Panc1 (cell line): Measurements from ENCODE around the gene KERA. TPM values are rescaled to one million over a fixed set of nuclear protein-coding genes. Genes with fewer than 3 reads are reported as not detected.

Experiments
- ATAC-seq: fragments of 200-7000 bp; cut with Tn5 transposase; 2 replicates; pipeline ENCODE4 v1.9.1; 2020; ENCODE audit warnings: mild to moderate bottlenecking, moderate library complexity
- BruUV-seq: library from RNA; stranded (reverse); fragments of 400-500 nt; replicated peaks from 2 replicates; lab custom pipeline; 2021; lab: Mats Ljungman, UMichigan
- CTCF ChIA-PET: fragments of 300-600 bp; sonication (Branson Sonifier 250); formaldehyde crosslinking; loops from one replicate; lab custom pipeline; 2022; ENCODE audit warnings: antibody characterized with exemption; lab: Charles Lee
- POLR2A ChIA-PET: fragments of 300-600 bp; sonication (Branson Sonifier 250); formaldehyde crosslinking; loops from one replicate; lab custom pipeline; 2022; ENCODE audit warnings: antibody characterized with exemption; lab: Charles Lee
- DNase-seq: peaks from one replicate; pipeline ENCODE4 v3.0.0-alpha.2; 2010; ENCODE audit warnings: low read depth, low spot score
- H3K27ac ChIP-seq: 2 replicates; pipeline ENCODE4 v1.5.1; 2011; ENCODE audit warnings: mild to moderate bottlenecking, low read length, inconsistent platforms
- H3K27me3 ChIP-seq: fragments of 200-500 bp; sonication (Bioruptor generic); 2 replicates; pipeline ENCODE4 v1.6.0; 2014; ENCODE audit warnings: low read length, inconsistent platforms; ENCODE audit not compliant: control insufficient read depth, insufficient read depth
- H3K36me3 ChIP-seq: fragments of 200-500 bp; sonication (Bioruptor generic); 2 replicates; pipeline ENCODE4 v1.5.1; 2014; ENCODE audit warnings: inconsistent platforms, mild to moderate bottlenecking, low read length, moderate library complexity; ENCODE audit not compliant: control insufficient read depth, insufficient read depth
- H3K4me1 ChIP-seq: 2 replicates; pipeline ENCODE4 v1.5.1; 2011; ENCODE audit warnings: inconsistent platforms, mild to moderate bottlenecking, low read length, moderate library complexity; ENCODE audit not compliant: control insufficient read depth, insufficient read depth
- H3K4me3 ChIP-seq, 2 experiments: 2 replicates each; pipeline ENCODE4 v1.5.1; 2011 to 2012; ENCODE audit warnings: low read depth in 2 of 2, low read length in 2 of 2, mild to moderate bottlenecking in 2 of 2, inconsistent platforms in 1 of 2, moderate library complexity in 1 of 2
- H3K9me3 ChIP-seq: fragments of 200-500 bp; sonication (Bioruptor generic); 2 replicates; pipeline ENCODE4 v1.5.1; 2014; ENCODE audit warnings: low read depth, mild to moderate bottlenecking, inconsistent platforms, low read length, moderate library complexity; ENCODE audit not compliant: control insufficient read depth, insufficient read depth
- POLR2AphosphoS5 ChIP-seq: IDR thresholded peaks from 2 replicates; pipeline ENCODE4 v1.6.1; 2012; ENCODE audit warnings: mild to moderate bottlenecking, low read depth, low read length, moderate library complexity
- SIN3A ChIP-seq: IDR thresholded peaks from 2 replicates; pipeline ENCODE4 v1.6.1; 2012; ENCODE audit warnings: low read depth, mild to moderate bottlenecking, low read length, moderate library complexity, borderline replicate concordance; ENCODE audit not compliant: insufficient read depth
- TCF7L2 ChIP-seq: IDR thresholded peaks from 2 replicates; pipeline ENCODE4 v1.6.1; 2011; ENCODE audit warnings: mild to moderate bottlenecking, low read depth, low read length, inconsistent platforms
- in situ Hi-C: cut with HindIII; loops from 2 replicates; pipeline ENCODE4 v1.10.0; 2016; ENCODE audit warnings: low sequenced_read_pairs, low pct_unique_long_range_greater_than_20kb
- intact Hi-C: fragments of 100-400 bp; cut with micrococcal nuclease; formaldehyde crosslinking; loops from one replicate; pipeline ENCODE4 v1.10.0; 2022; ENCODE audit not compliant: unreplicated experiment
- total RNA-seq: library from RNA; stranded (reverse); gene quantifications from one replicate; pipeline ENCODE4 v1.2.1, GENCODE V29; 2021; ENCODE audit not compliant: unreplicated experiment
- TF ChIP-seq, protein P1 (sequence below), 2 experiments: IDR thresholded peaks; 2 replicates each; pipeline ENCODE4 v1.6.1; 2011 to 2012; ENCODE audit warnings: low read depth in 2 of 2, control low read depth in 1 of 2, low read length in 1 of 2, mild to moderate bottlenecking in 1 of 2, moderate library complexity in 1 of 2; ENCODE audit not compliant: insufficient read depth in 1 of 2
- TF ChIP-seq, protein P2 (sequence below): fragments of 450-650 bp; IDR thresholded peaks from 2 replicates; pipeline ENCODE4 v1.5.1; 2017; ENCODE audit warnings: mild to moderate bottlenecking

Gene KERA
- total RNA-seq, 1 experiment from 2014 or later, result not detected

DNA sequence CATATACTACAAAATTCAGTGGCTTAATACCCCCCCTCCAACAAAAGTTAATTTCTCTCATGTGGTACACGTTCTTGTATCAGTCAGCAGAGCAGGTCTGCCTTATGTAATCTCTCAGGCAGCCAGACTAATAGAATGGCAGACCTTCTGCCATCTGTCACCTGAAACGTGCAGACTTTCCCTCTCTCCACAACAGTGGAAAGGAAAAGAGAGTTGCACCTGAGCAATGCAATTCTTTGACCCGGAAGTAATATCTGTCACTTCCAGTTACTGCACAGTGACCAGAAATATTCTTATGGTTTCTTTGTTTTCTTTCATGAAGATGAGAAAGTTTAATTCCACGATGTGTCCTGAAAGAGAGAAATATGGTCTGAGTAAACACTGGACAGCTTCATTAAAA, 14.4 kb downstream of the KERA start:
- Histone ChIP-seq H3K4me1 (no peaks in the 10 kb centered on the region), H3K27me3 (no peaks in the 10 kb centered on the region), H3K36me3 (no peaks in the 10 kb centered on the region), H3K9me3 (no peaks in the 10 kb centered on the region), H3K27ac (no peak overlapping the region), H3K4me3 (no peak overlapping the region)
- ATAC-seq (no peak), DNase-seq (no peak)
- BruUV-seq, result no TSS peak
- in situ Hi-C loops (no loop called here), intact Hi-C loops (no loop called here)
- no peak for TF ChIP-seq SIN3A
- TF ChIP-seq, protein P1, sequence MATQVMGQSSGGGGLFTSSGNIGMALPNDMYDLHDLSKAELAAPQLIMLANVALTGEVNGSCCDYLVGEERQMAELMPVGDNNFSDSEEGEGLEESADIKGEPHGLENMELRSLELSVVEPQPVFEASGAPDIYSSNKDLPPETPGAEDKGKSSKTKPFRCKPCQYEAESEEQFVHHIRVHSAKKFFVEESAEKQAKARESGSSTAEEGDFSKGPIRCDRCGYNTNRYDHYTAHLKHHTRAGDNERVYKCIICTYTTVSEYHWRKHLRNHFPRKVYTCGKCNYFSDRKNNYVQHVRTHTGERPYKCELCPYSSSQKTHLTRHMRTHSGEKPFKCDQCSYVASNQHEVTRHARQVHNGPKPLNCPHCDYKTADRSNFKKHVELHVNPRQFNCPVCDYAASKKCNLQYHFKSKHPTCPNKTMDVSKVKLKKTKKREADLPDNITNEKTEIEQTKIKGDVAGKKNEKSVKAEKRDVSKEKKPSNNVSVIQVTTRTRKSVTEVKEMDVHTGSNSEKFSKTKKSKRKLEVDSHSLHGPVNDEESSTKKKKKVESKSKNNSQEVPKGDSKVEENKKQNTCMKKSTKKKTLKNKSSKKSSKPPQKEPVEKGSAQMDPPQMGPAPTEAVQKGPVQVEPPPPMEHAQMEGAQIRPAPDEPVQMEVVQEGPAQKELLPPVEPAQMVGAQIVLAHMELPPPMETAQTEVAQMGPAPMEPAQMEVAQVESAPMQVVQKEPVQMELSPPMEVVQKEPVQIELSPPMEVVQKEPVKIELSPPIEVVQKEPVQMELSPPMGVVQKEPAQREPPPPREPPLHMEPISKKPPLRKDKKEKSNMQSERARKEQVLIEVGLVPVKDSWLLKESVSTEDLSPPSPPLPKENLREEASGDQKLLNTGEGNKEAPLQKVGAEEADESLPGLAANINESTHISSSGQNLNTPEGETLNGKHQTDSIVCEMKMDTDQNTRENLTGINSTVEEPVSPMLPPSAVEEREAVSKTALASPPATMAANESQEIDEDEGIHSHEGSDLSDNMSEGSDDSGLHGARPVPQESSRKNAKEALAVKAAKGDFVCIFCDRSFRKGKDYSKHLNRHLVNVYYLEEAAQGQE (IDR thresholded peaks at IDR 0.05; ENCODE audit: insufficient read depth in 1 of 2, low read depth in 2 of 2, low read length in 1 of 2), result no peak
- TF ChIP-seq POLR2AphosphoS5, result no peak
- no peak for TF ChIP-seq TCF7L2
- TF ChIP-seq, protein P2, sequence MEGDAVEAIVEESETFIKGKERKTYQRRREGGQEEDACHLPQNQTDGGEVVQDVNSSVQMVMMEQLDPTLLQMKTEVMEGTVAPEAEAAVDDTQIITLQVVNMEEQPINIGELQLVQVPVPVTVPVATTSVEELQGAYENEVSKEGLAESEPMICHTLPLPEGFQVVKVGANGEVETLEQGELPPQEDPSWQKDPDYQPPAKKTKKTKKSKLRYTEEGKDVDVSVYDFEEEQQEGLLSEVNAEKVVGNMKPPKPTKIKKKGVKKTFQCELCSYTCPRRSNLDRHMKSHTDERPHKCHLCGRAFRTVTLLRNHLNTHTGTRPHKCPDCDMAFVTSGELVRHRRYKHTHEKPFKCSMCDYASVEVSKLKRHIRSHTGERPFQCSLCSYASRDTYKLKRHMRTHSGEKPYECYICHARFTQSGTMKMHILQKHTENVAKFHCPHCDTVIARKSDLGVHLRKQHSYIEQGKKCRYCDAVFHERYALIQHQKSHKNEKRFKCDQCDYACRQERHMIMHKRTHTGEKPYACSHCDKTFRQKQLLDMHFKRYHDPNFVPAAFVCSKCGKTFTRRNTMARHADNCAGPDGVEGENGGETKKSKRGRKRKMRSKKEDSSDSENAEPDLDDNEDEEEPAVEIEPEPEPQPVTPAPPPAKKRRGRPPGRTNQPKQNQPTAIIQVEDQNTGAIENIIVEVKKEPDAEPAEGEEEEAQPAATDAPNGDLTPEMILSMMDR, result no peak
- POLR2A ChIA-PET, result no interaction called here
- CTCF ChIA-PET, result no interaction called here

DNA sequence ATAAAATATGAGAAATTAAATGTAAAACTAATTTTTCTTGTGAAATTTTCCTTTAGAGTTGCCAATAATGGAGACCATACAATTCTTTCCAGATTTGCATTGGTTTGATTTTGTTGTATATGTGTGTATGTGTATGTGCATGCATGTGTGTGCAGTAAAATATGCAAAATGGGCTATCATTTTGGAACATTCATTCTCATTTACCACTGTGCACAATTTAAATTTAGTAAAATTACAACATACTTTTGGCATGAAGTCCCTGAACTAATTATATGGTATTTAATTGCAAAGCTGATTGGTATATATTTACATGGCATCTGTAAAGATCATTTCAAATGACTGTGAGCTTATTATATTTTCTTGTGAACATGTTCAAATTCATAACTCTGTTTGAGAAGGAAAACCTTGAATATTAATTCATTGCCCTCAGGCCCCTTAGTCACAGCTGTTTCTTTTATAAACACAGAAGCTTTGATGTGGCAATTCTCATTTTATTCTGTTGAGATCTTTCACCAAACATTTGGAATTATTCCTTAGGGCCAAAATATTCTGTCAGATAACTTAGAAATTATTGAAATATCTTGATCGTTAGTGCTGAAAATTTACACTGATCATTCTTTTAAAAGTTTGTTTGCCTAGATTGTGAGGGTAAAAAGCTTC, 17.6 kb downstream of the KERA start:
- ChIA-PET CTCF (no interaction called here), POLR2A (no interaction called here)
- no TSS peak for BruUV-seq
- H3K4me3 ChIP-seq, result no peak overlapping the region
- no peak for TF ChIP-seq TCF7L2
- TF ChIP-seq, protein P2, result no peak
- TF ChIP-seq SIN3A, result no peak
- no peak for TF ChIP-seq POLR2AphosphoS5
- intact Hi-C loops, result no loop called here
- H3K27ac ChIP-seq, result no peak overlapping the region
- no peaks in the 10 kb centered on the region for H3K4me1 ChIP-seq
- DNase-seq (no peak), ATAC-seq (no peak)
- H3K36me3 ChIP-seq, result no peaks in the 10 kb centered on the region
- H3K9me3 ChIP-seq, result no peaks in the 10 kb centered on the region
- in situ Hi-C loops, result no loop called here
- no peaks in the 10 kb centered on the region for H3K27me3 ChIP-seq
